ENCODE data around the gene COPS4. TPM values are rescaled to one million over a fixed set of nuclear protein-coding genes. Genes with fewer than 3 reads are reported as not detected.

COPS4 gene
- total and polyA plus RNA-seq, 10 of the 15 experiments (the other 5 are each of a cell fraction or from before 2014, with no cell fraction given), result 34.2 to 159 (median 66.7) TPM

DNA sequence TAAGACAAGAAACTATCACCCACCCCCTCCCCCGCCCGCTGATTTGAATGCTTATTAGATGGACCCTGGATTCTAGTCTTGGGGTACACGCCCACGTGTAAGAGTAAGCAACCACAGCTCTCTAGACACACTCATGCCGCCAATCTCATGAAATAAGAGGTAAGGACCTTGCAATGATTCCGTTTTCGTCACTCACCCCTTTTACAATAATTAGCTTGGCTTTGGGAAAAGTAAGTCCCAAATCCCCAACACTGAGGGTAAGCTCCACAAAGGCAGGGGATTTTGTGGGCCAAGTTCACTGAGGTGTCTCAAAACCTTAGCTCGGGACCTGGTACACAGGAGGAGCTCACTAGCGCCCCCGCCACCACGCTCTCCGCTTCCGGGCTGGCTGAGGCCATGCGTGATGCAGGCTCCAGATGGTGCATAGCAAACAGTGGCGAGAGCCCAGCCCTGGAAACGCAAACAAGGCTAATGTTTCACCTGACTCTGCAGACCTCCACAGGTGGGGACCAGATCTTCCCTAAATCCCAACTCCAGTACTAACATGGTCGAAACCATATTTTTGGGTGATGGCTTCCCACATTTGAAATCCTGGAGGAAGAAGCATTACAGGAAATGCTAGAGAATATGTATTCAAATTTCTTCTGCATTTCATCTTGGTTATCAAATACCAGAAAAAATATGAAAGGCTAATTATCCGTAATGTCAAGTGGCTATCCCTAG lies 75.4 kb downstream of the COPS4 start (continued):
- TF ChIP-seq, protein P1, sequence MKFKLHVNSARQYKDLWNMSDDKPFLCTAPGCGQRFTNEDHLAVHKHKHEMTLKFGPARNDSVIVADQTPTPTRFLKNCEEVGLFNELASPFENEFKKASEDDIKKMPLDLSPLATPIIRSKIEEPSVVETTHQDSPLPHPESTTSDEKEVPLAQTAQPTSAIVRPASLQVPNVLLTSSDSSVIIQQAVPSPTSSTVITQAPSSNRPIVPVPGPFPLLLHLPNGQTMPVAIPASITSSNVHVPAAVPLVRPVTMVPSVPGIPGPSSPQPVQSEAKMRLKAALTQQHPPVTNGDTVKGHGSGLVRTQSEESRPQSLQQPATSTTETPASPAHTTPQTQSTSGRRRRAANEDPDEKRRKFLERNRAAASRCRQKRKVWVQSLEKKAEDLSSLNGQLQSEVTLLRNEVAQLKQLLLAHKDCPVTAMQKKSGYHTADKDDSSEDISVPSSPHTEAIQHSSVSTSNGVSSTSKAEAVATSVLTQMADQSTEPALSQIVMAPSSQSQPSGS (IDR thresholded peaks at IDR 0.05; ENCODE audit: low read length), result no peak
- TF ChIP-seq TCF3 (IDR thresholded peaks at IDR 0.05; ENCODE audit: borderline replicate concordance, insufficient read depth, low read depth, low read length), result peak; percentile 81
- TF ChIP-seq, protein P2, sequence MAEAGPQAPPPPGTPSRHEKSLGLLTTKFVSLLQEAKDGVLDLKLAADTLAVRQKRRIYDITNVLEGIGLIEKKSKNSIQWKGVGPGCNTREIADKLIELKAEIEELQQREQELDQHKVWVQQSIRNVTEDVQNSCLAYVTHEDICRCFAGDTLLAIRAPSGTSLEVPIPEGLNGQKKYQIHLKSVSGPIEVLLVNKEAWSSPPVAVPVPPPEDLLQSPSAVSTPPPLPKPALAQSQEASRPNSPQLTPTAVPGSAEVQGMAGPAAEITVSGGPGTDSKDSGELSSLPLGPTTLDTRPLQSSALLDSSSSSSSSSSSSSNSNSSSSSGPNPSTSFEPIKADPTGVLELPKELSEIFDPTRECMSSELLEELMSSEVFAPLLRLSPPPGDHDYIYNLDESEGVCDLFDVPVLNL (IDR thresholded peaks at IDR 0.05; ENCODE audit: low read depth, low read length), result peak; percentile 40; the same call in 1 of the 2 replicates
- TF ChIP-seq SRF (IDR thresholded peaks at IDR 0.05; ENCODE audit: low read depth in 2 of 2, low read length in 2 of 2), result 0 out of 4 replicates have a peak, but pooled peaks of 1 of the 2 experiments have one; percentile 38
- TF ChIP-seq NBN (IDR thresholded peaks at IDR 0.05), result peak; percentile 94
- peak; percentile 75; the same call in 1 of the 2 replicates for TF ChIP-seq TARDBP (IDR thresholded peaks at IDR 0.05; ENCODE audit: borderline replicate concordance)
- TF ChIP-seq, protein P3, sequence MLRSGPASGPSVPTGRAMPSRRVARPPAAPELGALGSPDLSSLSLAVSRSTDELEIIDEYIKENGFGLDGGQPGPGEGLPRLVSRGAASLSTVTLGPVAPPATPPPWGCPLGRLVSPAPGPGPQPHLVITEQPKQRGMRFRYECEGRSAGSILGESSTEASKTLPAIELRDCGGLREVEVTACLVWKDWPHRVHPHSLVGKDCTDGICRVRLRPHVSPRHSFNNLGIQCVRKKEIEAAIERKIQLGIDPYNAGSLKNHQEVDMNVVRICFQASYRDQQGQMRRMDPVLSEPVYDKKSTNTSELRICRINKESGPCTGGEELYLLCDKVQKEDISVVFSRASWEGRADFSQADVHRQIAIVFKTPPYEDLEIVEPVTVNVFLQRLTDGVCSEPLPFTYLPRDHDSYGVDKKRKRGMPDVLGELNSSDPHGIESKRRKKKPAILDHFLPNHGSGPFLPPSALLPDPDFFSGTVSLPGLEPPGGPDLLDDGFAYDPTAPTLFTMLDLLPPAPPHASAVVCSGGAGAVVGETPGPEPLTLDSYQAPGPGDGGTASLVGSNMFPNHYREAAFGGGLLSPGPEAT (IDR thresholded peaks at IDR 0.05; ENCODE audit: low read depth), result peak; percentile 82
- TF ChIP-seq KDM1A (IDR thresholded peaks at IDR 0.05; ENCODE audit: borderline replicate concordance), result no peak
- TF ChIP-seq SP1 (IDR thresholded peaks at IDR 0.05; ENCODE audit: low read depth, low read length), result peak; percentile 19
- TF ChIP-seq TCF7 (IDR thresholded peaks at IDR 0.05; ENCODE audit: borderline replicate concordance), result no peak
- TF ChIP-seq NR2F1 (conservative IDR thresholded peaks at IDR 0.05), result no peak; the same call in 1 of the 2 replicates
- TF ChIP-seq, protein P4, sequence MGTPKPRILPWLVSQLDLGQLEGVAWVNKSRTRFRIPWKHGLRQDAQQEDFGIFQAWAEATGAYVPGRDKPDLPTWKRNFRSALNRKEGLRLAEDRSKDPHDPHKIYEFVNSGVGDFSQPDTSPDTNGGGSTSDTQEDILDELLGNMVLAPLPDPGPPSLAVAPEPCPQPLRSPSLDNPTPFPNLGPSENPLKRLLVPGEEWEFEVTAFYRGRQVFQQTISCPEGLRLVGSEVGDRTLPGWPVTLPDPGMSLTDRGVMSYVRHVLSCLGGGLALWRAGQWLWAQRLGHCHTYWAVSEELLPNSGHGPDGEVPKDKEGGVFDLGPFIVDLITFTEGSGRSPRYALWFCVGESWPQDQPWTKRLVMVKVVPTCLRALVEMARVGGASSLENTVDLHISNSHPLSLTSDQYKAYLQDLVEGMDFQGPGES (IDR thresholded peaks at IDR 0.05), result no peak
- TF ChIP-seq, protein P5, sequence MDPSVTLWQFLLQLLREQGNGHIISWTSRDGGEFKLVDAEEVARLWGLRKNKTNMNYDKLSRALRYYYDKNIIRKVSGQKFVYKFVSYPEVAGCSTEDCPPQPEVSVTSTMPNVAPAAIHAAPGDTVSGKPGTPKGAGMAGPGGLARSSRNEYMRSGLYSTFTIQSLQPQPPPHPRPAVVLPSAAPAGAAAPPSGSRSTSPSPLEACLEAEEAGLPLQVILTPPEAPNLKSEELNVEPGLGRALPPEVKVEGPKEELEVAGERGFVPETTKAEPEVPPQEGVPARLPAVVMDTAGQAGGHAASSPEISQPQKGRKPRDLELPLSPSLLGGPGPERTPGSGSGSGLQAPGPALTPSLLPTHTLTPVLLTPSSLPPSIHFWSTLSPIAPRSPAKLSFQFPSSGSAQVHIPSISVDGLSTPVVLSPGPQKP (IDR thresholded peaks at IDR 0.05; ENCODE audit: low read depth, low read length), result peak; percentile 90
- TF ChIP-seq, protein P6, sequence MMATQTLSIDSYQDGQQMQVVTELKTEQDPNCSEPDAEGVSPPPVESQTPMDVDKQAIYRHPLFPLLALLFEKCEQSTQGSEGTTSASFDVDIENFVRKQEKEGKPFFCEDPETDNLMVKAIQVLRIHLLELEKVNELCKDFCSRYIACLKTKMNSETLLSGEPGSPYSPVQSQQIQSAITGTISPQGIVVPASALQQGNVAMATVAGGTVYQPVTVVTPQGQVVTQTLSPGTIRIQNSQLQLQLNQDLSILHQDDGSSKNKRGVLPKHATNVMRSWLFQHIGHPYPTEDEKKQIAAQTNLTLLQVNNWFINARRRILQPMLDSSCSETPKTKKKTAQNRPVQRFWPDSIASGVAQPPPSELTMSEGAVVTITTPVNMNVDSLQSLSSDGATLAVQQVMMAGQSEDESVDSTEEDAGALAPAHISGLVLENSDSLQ (IDR thresholded peaks at IDR 0.05), result no peak; the same call in 1 of the 2 replicates
- peak; percentile 76; the same call in 1 of the 2 replicates for TF ChIP-seq PAX5 (IDR thresholded peaks at IDR 0.05; ENCODE audit: borderline replicate concordance, low read depth, low read length)
- TF ChIP-seq CBX3 (IDR thresholded peaks at IDR 0.05; ENCODE audit: borderline replicate concordance, low read depth), result no peak
- TF ChIP-seq, protein P7, sequence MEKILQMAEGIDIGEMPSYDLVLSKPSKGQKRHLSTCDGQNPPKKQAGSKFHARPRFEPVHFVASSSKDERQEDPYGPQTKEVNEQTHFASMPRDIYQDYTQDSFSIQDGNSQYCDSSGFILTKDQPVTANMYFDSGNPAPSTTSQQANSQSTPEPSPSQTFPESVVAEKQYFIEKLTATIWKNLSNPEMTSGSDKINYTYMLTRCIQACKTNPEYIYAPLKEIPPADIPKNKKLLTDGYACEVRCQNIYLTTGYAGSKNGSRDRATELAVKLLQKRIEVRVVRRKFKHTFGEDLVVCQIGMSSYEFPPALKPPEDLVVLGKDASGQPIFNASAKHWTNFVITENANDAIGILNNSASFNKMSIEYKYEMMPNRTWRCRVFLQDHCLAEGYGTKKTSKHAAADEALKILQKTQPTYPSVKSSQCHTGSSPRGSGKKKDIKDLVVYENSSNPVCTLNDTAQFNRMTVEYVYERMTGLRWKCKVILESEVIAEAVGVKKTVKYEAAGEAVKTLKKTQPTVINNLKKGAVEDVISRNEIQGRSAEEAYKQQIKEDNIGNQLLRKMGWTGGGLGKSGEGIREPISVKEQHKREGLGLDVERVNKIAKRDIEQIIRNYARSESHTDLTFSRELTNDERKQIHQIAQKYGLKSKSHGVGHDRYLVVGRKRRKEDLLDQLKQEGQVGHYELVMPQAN (conservative IDR thresholded peaks at IDR 0.05), result peak; percentile 36; the same call in 1 of the 2 replicates
- TF ChIP-seq GATAD2B (conservative IDR thresholded peaks at IDR 0.05; ENCODE audit: low read depth), result peak; percentile 48
- TF ChIP-seq ETV6 (conservative IDR thresholded peaks at IDR 0.05 in 1 of 2, IDR thresholded peaks at IDR 0.05 in 1 of 2; ENCODE audit: borderline replicate concordance in 1 of 2, low read depth in 1 of 2), result peak in 1 of 2 experiments; percentile 84; a peak in 2 of 4 replicates

Data from GM12878 (cell line).